HG03457 (cell line): Measurements from ENCODE around the gene FAM83C.

ENCODE experiments used
- ATAC-seq: cut with Tn5 transposase; IDR thresholded peaks from one replicate; pipeline ENCODE4 v1.9.1; 2021; ENCODE audit warnings: moderate number of reproducible peaks; ENCODE audit not compliant: unreplicated experiment

The FAM83C gene

GRCh38 chr20:35291654-35292503, at the start of gene FAM83C:
TSS of gene FAM83C (minus strand) at chr20:35292425. CDS start at chr20:35292304, 121 bp downstream.
- no peak for ATAC-seq

GRCh38 chr20:35341366-35342028, 49.3 kb upstream of the FAM83C start:
- ATAC-seq, result no peak

DNA sequence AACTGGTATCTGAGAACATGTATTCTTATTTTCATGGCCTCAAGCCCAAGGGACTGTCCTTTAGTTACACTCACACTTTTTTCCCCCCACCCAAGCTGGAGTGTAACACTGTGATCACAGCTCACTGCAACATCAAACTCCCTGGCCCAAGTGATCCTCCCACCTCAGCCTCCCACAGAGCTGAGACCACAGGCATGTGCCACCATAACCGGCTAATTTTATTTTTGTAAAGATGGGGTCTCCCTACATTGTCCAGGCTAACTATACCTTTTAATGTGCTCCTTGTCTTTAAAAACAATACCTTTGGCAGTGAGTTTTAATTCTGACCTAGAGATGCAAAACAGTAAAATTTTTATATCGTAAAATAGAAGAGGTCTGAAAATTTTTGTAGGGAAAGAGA, 48.2 kb upstream of the FAM83C start:
- ATAC-seq, result no peak

DNA sequence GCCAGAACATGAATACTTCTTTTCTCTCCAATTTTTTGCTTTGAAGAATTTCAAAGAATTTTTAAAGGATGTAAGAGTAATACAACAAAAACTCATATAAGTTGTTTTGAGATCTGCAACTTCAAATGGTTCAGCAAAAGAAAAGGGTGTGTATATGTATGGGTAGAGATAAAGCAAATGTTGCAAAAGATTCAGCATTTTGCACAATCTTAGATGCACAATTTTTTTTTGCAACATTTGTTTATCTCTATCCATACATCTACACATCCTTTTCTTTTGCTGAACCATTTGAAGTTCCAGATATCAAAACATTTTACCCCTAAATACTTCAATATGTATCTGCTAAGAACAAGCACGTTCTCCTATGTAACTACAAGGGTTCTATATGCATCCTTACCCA, 47.4 kb upstream of the FAM83C start:
- no peak for ATAC-seq

GRCh38 chr20:35339007-35339406, 46.8 kb upstream of the FAM83C start:
- ATAC-seq, result no peak

- no peak for ATAC-seq
Observed at GRCh38 chr20:35334311-35335101, 42.3 kb upstream of the FAM83C start.

DNA sequence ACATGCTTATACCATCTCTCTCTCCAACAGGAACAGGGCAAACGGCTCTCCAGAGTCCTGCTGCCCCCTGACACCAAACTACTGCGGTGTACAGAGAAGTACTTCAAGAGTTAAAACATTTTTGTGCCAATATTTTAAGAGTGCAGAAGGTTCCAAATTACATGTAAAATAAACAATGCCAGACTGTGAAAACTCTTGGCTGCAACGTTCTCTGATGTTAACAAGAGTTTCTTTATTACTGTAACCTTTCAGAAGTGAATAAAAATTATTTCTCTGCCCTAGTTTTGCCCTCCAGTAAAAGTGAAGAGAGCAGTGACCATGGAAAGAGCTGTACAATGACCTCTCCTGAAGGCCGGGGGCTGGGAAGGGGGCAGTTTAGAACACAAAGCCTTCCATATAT, 41.4 kb upstream of the FAM83C start:
- no peak for ATAC-seq

DNA sequence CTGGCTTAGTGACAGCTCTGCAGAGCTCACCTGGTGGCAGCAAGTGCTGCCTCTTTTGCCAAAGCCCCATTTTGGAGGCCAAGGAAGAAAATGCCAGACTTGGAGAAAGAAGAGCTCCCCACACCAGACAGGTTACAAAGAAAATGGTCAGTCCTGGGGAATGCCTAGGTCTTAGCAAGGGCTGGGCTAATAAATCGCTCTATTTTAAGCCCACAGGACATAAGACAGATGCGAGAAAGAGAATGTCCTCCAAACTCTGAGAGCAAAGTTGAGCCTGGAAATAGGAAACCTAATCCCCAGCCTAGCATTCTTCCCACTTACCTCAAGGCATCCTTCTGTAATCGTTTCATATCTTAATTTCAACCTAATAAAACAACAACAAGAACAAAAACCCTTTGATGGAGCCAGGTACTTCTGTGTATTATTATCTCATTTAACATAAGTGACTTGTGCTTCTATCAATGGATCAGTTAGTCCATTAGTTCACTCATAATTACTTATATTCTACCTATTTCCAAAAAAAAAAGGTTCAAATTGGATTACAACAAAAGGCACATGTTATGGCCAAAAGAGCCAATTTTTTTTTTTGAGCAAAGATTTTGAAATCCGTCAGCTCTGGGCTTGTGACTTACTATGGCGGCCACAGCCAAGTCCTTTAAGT, 40.4 kb upstream of the FAM83C start:
- ATAC-seq, result no peak

DNA sequence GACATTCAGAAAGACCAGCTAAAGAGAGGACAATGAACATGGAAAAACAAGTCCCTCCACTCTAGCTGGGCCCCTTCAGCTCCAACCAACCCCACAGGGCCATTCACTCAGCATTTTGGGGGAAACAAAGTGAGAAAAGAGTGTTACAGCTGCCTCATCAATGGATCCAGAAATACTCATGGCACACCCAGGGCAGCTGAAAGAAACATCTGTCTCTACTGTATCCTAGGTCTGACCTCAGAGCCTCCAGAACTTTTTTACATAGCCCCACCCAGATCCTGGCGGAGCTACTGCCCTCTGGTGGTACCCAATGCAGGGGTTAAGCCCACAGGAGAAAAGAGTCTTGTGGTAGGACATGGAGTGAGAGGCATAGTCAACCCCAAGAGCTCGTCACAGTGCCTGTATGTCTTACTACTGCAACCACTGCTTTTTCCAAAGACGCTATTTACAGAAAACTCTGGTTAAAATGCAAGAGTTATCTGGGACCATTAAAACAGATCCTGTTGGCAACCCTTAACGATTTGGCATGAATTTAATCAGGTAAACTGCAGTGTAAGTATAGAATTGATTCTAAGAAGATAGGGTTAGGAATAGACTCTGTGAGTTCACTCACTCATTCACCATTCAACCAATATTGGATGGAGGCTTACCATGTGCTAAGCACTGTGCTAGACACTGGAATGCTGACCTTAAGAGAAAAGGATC, 37.4 kb upstream of the FAM83C start:
- no peak for ATAC-seq

DNA sequence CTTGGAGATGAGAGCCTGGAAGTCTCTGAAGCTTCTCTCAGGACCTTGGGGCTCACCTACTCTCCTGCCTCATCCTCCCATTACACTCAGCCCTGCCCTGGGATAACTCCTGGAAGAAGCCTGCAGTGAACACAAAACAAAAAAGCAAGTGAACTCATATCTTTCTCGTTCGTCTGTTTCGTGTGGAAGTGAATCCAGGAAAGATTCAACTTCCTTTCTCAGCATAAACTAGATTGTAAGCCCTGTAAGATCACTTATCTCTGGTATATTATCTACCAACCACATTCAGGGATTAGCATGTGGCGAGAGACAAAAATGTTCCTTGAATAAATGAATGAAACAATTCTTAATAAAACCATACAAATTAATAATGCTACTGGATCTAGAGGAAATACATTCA, 36.5 kb upstream of the FAM83C start:
- no peak for ATAC-seq

DNA sequence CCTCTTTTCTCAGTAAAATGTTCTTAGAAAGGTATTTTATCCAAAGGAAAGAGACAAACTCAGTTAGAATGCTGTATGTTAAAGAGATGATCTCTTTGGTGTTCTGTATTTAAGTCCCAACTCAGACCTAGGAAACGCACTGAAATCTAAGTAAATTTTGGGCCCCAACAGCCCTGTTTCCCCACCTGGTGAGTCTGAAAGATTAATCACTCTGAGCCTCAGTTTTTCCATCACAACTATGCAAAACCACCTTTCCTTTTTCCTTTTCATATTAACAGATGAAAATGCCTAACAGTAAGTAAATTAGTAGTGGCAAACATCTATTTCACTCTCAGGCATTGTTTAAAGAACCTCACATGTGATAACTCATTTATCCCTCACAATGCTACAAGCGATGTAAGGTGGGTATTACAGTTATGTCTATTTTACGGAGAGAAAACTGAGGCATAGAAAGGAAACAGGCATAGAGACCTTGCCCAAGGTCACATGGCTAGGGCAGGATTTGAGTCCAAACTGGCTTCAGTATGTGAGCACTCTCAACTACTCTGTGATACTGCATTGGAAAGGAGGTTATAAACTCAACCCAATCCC, 36.0 kb upstream of the FAM83C start:
- no peak for ATAC-seq

DNA sequence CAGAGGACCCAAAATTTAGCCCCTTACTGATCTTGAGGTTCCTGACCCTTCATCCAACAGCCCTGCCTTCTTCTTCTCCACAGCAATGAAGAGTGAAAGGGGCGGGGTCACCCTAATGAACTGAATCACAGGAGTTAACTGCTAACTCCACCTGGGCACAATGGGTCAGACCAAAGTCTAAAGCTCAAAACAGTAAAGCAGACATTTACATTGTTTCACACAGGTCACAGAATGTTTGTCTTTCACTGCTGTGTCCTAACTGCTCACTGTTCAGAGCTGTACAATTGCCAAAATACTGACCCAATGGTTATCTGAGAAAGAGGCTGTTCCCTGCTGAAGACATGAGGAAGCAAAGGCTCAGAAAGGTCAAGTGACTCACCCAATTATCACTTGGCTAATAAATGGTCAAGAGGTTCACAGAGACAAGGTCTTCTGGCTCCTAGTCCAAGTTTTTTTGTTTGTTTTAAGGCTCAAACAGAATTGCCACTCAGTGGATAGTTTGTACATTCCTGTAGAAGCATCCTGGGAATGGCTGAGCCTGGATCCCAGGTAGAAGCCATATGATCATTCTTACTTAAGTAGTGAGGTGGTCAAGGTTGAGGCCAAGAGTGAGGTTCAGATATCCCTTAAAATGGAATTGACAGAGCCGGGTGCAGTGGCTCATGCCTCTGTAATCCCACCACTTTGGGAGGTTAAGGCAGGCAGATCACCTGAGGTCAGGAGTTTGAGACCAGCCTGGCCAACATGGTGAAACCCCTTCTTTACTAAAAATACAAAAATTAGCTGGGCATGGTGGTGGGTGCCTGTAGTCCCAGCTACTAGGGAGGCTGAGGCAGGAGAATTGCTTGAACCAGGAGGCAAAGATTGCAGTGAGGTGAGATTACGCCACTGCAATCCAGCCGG, 35.1 kb upstream of the FAM83C start:
- ATAC-seq, result no peak

DNA sequence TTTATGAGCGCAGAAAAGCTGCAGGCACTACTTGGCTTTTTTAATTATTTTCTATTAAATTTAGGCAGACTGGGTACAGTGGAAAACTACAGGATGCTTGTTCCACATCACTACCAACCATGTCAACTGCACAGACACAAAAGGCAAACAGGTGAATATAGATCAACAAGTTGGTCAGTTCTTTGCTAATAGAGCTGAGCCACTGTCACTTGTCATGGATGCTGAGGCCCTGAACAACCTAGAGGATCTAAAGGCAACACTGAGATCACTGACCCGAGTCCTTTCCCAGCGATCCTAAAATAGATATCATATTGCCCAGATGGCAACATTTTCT, 34.5 kb upstream of the FAM83C start:
- ATAC-seq, result no peak

DNA sequence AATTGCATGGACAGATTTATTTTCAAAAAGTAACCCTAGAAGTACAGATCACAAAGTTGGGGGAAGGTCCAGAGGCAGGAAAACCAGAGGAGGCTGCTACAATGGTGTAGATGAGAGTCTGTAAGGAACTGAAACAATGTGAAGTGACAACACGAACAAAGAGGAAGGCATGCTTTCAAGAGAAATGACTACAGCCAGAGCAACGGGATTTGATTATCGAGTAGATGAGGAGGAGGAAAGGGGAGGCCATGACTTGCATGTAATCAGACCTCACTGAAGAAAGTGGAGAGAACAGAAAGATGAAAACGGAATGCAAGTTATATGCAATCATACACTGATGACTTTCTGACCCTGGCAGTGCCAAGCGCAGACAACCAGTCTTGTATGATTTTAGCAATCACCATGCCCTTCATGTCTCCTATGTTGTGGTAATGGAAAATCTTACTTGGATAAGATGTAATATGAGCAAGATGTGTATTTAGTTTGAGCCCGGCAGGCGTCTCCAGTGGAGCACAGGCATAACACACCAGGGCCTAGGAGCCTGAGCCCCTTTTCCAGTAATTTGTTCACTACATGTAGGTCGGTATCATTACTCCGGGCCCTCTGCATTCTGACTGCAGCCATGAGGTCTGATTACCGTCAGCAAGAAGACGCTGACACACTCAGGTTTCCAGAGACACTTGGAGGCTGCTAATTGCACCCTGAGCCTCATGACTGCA, 34.0 kb upstream of the FAM83C start:
- ATAC-seq, result no peak

GRCh38 chr20:35325401-35325800, 33.2 kb upstream of the FAM83C start:
- no peak for ATAC-seq

GRCh38 chr20:35320396-35321126, 28.3 kb upstream of the FAM83C start:
- ATAC-seq, result no peak

GRCh38 chr20:35319871-35320197, 27.6 kb upstream of the FAM83C start:
- ATAC-seq, result no peak
